ENCODE data around the gene ATXN7L1. TPM values are rescaled to one million over a fixed set of nuclear protein-coding genes. Genes with fewer than 3 reads are reported as not detected.

Gene ATXN7L1
- polyA plus RNA-seq, 1 of the 3 experiments (the other 2 are of a cell fraction): 6.0 TPM

DNA sequence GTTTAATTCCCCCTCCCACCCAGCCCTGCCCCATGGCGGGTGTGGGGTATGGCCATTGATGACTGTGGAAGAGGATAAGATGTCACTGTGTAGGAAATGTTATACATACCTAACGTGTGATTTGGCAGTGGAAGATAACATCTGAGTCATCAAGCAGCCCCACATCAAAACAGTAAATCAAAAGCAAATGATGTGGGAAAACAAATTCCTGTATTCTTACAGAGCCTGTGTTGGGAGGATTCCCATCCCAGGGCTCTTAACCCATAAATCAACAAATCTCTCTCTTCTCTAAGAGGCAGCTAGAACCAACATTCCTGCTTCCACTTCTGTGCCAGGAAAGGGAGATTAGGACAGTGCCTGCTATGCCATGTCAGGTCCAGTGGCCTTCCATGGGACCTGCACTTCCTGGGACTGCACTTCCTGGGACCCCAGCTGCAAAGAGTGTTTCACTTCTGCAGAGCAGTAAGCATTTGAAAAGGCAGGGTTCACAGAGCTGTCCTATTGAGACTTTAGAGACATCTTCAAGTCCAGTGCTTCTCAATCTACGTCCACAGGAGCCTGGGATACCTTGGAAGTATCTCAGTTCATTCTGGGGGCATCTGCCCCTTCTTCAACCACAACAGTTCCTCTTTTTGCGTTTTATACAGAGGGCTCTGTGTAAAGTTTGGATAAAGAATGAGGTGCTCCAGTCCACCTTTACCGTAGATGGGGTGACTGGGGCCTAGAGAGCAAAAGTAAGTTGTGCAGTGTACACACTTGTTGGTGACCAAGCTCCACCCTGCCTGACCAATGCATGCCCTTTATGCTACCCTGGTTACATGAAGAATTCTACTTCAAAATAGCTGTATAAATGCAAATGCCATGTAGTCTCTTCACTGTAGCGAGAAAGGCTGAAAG is 45.7 kb downstream of the ATXN7L1 start:
- Histone ChIP-seq H3K4me3 (ENCODE audit: low read depth in 2 of 2, low read length in 1 of 2) (no peak overlapping the region), H2AFZ (ENCODE audit: low read depth) (no peak overlapping the region)
- POLR2A ChIA-PET: no interaction called here
- TF ChIP-seq RFX5 (IDR thresholded peaks at IDR 0.05; ENCODE audit: low read length): no peak
- TF ChIP-seq EP300 (IDR thresholded peaks at IDR 0.05; ENCODE audit: borderline replicate concordance in 1 of 2, low read depth in 1 of 2, low read length in 1 of 2): peak; percentile 81 to 99
- peak; percentile 85; the same call in 1 of the 2 replicates for TF ChIP-seq FOXM1 (IDR thresholded peaks at IDR 0.05; ENCODE audit: low read depth)
- TF ChIP-seq, protein P1, sequence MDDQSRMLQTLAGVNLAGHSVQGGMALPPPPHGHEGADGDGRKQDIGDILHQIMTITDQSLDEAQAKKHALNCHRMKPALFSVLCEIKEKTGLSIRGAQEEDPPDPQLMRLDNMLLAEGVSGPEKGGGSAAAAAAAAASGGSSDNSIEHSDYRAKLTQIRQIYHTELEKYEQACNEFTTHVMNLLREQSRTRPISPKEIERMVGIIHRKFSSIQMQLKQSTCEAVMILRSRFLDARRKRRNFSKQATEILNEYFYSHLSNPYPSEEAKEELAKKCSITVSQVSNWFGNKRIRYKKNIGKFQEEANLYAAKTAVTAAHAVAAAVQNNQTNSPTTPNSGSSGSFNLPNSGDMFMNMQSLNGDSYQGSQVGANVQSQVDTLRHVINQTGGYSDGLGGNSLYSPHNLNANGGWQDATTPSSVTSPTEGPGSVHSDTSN (IDR thresholded peaks at IDR 0.05): peak; percentile 99
- TF ChIP-seq MXI1 (IDR thresholded peaks at IDR 0.05; ENCODE audit: low read depth, low read length): no peak
- peak; percentile 98 for TF ChIP-seq NFIC (IDR thresholded peaks at IDR 0.05; ENCODE audit: borderline replicate concordance)
- TF ChIP-seq SIN3A (IDR thresholded peaks at IDR 0.05; ENCODE audit: borderline replicate concordance, low read depth, low read length): peak; percentile 95
- TF ChIP-seq RCOR1 (IDR thresholded peaks at IDR 0.05; ENCODE audit: low read length): no peak
- TF ChIP-seq, protein P2, sequence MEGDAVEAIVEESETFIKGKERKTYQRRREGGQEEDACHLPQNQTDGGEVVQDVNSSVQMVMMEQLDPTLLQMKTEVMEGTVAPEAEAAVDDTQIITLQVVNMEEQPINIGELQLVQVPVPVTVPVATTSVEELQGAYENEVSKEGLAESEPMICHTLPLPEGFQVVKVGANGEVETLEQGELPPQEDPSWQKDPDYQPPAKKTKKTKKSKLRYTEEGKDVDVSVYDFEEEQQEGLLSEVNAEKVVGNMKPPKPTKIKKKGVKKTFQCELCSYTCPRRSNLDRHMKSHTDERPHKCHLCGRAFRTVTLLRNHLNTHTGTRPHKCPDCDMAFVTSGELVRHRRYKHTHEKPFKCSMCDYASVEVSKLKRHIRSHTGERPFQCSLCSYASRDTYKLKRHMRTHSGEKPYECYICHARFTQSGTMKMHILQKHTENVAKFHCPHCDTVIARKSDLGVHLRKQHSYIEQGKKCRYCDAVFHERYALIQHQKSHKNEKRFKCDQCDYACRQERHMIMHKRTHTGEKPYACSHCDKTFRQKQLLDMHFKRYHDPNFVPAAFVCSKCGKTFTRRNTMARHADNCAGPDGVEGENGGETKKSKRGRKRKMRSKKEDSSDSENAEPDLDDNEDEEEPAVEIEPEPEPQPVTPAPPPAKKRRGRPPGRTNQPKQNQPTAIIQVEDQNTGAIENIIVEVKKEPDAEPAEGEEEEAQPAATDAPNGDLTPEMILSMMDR (IDR thresholded peaks at IDR 0.05): no peak
- TF ChIP-seq YY1 (IDR thresholded peaks at IDR 0.05; ENCODE audit: low read depth): no peak
- TF ChIP-seq FOSL2 (IDR thresholded peaks at IDR 0.05; ENCODE audit: borderline replicate concordance, low read depth): peak; percentile 100
- peak; percentile 97 for TF ChIP-seq RXRA (IDR thresholded peaks at IDR 0.05; ENCODE audit: borderline replicate concordance, low read depth)
- no peak for TF ChIP-seq RAD21 (IDR thresholded peaks at IDR 0.05; ENCODE audit: low read length)
- peak; percentile 100 for TF ChIP-seq JUND (IDR thresholded peaks at IDR 0.05)
- peak; percentile 95 for TF ChIP-seq POLR2AphosphoS5 (IDR thresholded peaks at IDR 0.05; ENCODE audit: low read depth, low read length)
- TF ChIP-seq, protein P3, sequence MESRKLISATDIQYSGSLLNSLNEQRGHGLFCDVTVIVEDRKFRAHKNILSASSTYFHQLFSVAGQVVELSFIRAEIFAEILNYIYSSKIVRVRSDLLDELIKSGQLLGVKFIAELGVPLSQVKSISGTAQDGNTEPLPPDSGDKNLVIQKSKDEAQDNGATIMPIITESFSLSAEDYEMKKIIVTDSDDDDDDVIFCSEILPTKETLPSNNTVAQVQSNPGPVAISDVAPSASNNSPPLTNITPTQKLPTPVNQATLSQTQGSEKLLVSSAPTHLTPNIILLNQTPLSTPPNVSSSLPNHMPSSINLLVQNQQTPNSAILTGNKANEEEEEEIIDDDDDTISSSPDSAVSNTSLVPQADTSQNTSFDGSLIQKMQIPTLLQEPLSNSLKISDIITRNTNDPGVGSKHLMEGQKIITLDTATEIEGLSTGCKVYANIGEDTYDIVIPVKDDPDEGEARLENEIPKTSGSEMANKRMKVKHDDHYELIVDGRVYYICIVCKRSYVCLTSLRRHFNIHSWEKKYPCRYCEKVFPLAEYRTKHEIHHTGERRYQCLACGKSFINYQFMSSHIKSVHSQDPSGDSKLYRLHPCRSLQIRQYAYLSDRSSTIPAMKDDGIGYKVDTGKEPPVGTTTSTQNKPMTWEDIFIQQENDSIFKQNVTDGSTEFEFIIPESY (IDR thresholded peaks at IDR 0.05; ENCODE audit: borderline replicate concordance, low read depth): peak; percentile 92
- no peak for TF ChIP-seq EZH2phosphoT487 (IDR thresholded peaks at IDR 0.05; ENCODE audit: borderline replicate concordance, low read depth)
- TF ChIP-seq MEF2A (IDR thresholded peaks at IDR 0.05; ENCODE audit: borderline replicate concordance, low read depth): peak; percentile 73; the same call in 1 of the 2 replicates
- TF ChIP-seq, protein P4, sequence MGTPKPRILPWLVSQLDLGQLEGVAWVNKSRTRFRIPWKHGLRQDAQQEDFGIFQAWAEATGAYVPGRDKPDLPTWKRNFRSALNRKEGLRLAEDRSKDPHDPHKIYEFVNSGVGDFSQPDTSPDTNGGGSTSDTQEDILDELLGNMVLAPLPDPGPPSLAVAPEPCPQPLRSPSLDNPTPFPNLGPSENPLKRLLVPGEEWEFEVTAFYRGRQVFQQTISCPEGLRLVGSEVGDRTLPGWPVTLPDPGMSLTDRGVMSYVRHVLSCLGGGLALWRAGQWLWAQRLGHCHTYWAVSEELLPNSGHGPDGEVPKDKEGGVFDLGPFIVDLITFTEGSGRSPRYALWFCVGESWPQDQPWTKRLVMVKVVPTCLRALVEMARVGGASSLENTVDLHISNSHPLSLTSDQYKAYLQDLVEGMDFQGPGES (IDR thresholded peaks at IDR 0.05; ENCODE audit: low read depth, low read length): no peak
- TF ChIP-seq ELF1 (IDR thresholded peaks at IDR 0.05): peak; percentile 68
- TF ChIP-seq GABPA (IDR thresholded peaks at IDR 0.05; ENCODE audit: low read depth): 0 out of 2 replicates have a peak, but pooled peaks have one; percentile 31
- peak; percentile 99 for TF ChIP-seq TEAD4 (IDR thresholded peaks at IDR 0.05; ENCODE audit: borderline replicate concordance, insufficient read depth)
- peak; percentile 99 for TF ChIP-seq TCF12 (IDR thresholded peaks at IDR 0.05)
- no peak for TF ChIP-seq FOXJ3 (CRISPR knock-in tag; IDR thresholded peaks at IDR 0.05)
- TF ChIP-seq, protein P5, sequence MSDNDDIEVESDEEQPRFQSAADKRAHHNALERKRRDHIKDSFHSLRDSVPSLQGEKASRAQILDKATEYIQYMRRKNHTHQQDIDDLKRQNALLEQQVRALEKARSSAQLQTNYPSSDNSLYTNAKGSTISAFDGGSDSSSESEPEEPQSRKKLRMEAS (IDR thresholded peaks at IDR 0.05; ENCODE audit: low read depth): peak; percentile 75; the same call in 1 of the 2 replicates
- TF ChIP-seq, protein P6, sequence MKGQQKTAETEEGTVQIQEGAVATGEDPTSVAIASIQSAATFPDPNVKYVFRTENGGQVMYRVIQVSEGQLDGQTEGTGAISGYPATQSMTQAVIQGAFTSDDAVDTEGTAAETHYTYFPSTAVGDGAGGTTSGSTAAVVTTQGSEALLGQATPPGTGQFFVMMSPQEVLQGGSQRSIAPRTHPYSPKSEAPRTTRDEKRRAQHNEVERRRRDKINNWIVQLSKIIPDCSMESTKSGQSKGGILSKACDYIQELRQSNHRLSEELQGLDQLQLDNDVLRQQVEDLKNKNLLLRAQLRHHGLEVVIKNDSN (IDR thresholded peaks at IDR 0.05; ENCODE audit: borderline replicate concordance, low read depth): 0 out of 2 replicates have a peak, but pooled peaks have one; percentile 35

More for the DNA sequence above, 45.7 kb downstream of the ATXN7L1 start:
- peak; percentile 33 for DNase-seq
- Histone ChIP-seq H4K20me1 (ENCODE audit: insufficient read depth) (no peaks in the 10 kb centered on the region), H3K27me3 (ENCODE audit: insufficient read depth) (no peaks in the 10 kb centered on the region), H3K9me3 (no peaks in the 10 kb centered on the region), H3K9me2 (no peaks in the 10 kb centered on the region), H3K27ac (ENCODE audit: low read depth in 2 of 2, low read length in 1 of 2) (peak overlapping the region; percentile 70 to 90; a peak in 3 of 4 replicates), H3K36me3 (replicated peaks in 1 of 2; ENCODE audit: control insufficient read depth in 1 of 2, insufficient read depth in 2 of 2, low read length in 1 of 2) (no peaks in the 10 kb centered on the region), H3K79me2 (ENCODE audit: insufficient read depth) (no peaks in the 10 kb centered on the region), H3K9ac (no peak overlapping the region; the same call in 1 of the 2 replicates), H3F3A (replicated peaks; ENCODE audit: insufficient read depth) (peaks cover 10% of the 10 kb centered on the region), H3K4me1 (ENCODE audit: control insufficient read depth in 1 of 2, insufficient read depth in 2 of 2, low read depth in 1 of 2, low read length in 1 of 2) (peaks cover 11 to 56% of the 10 kb centered on the region in 2 experiments), H3K4me2 (peak overlapping the region; percentile 38)
- CTCF ChIA-PET: interaction anchor here (1.1 to 2.2 kb wide), 4 partner anchors 35 to 212 kb away, joined by 3 to 6 read pairs (median 4); no protein-coding TSS in a partner anchor
- 60% methylated on average over 6 of the region's 6 CpGs for WGBS (ENCODE audit: low lambda C conversion rate)

Data from SK-N-SH (cell line).